Neural cell (in vitro differentiated cells): Measurements from ENCODE around the gene ASB4.

Experiments used
- CTCF ChIP-seq: fragments of 450-650 bp; IDR thresholded peaks from 2 replicates; pipeline ENCODE4 v1.5.1; 2014; ENCODE audit warnings: antibody characterized with exemption, mild to moderate bottlenecking, moderate library complexity; ENCODE audit not compliant: poor library complexity, severe bottlenecking
- EP300 ChIP-seq: fragments of 450-650 bp; conservative IDR thresholded peaks from 2 replicates; pipeline ENCODE4 v1.6.1; 2014; ENCODE audit warnings: antibody characterized with exemption, mild to moderate bottlenecking, moderate library complexity; ENCODE audit not compliant: poor library complexity, severe bottlenecking
- EZH2 ChIP-seq: fragments of 200-600, 300-800 bp; shearing (Covaris generic), sonication (generic); IDR thresholded peaks from 2 replicates; pipeline ENCODE4 v1.6.1; 2014; ENCODE audit warnings: antibody characterized with exemption, low read length, borderline replicate concordance, mild to moderate bottlenecking; ENCODE audit not compliant: insufficient read depth, poor library complexity, severe bottlenecking
- POLR2AphosphoS5 ChIP-seq: IDR thresholded peaks from 2 replicates; pipeline ENCODE4 v1.6.1; 2012
- RAD21 ChIP-seq: fragments of 450-650 bp; conservative IDR thresholded peaks from 2 replicates; pipeline ENCODE4 v1.6.1; 2014; ENCODE audit warnings: antibody characterized with exemption, mild to moderate bottlenecking, moderate library complexity
- SMC3 ChIP-seq: fragments of 450-650 bp; conservative IDR thresholded peaks from 2 replicates; pipeline ENCODE4 v1.6.1; 2014; ENCODE audit warnings: antibody characterized with exemption, mild to moderate bottlenecking, moderate library complexity; ENCODE audit not compliant: poor library complexity
- TAF1 ChIP-seq: IDR thresholded peaks from 2 replicates; pipeline ENCODE4 v1.6.1; 2012; ENCODE audit warnings: low read depth

- TF ChIP-seq POLR2AphosphoS5 (no peak), CTCF (no peak), EP300 (no peak), RAD21 (no peak), EZH2 (no peak), TAF1 (no peak), SMC3 (no peak)
These were observed 4.6 kb downstream of the ASB4 start for GRCh38 chr7:95490231-95490762.
